Natural killer cell (primary cell): ENCODE data around the gene OR56A4. TPM values are rescaled to one million over a fixed set of nuclear protein-coding genes. Genes with fewer than 3 reads are reported as not detected.

Experiments
- ATAC-seq, 3 donors: fragments of 150-1000 bp in 2 of 3; fragments of 200-7000 bp in 1 of 3; cut with Tn5 transposase; 1 replicate in 1 of 3; 2 replicates in 2 of 3; pipeline ENCODE4 v1.10.0; 2021; ENCODE audit warnings: mild to moderate bottlenecking in 2 of 3, moderate library complexity in 2 of 3
- DNase-seq, 2 donors: peaks; one replicate each; pipeline versions ENCODE4 v3.0.0 to v3.0.0-alpha.2; 2013 to 2021; ENCODE audit warnings: mixed read lengths in 1 of 2
- H3K27ac ChIP-seq: one replicate; pipeline ENCODE4 v1.5.1; 2013; ENCODE audit warnings: mild to moderate bottlenecking, low read length
- H3K27me3 ChIP-seq: one replicate; pipeline ENCODE4 v1.6.1; 2013; ENCODE audit warnings: low read length; ENCODE audit not compliant: control insufficient read depth, insufficient read depth
- H3K36me3 ChIP-seq: one replicate; pipeline ENCODE4 v1.6.1; 2013; ENCODE audit warnings: low read length; ENCODE audit not compliant: control insufficient read depth, insufficient read depth
- H3K4me1 ChIP-seq: one replicate; pipeline ENCODE4 v1.6.1; 2013; ENCODE audit warnings: low read length; ENCODE audit not compliant: control insufficient read depth, insufficient read depth
- H3K4me3 ChIP-seq: one replicate; pipeline ENCODE4 v1.5.1; 2013; ENCODE audit warnings: low read length
- H3K9me3 ChIP-seq: one replicate; pipeline ENCODE4 v1.6.1; 2013; ENCODE audit warnings: low read length; ENCODE audit not compliant: control insufficient read depth, insufficient read depth
- H3K27ac Mint-ChIP-seq, 2 donors: one replicate each; pipeline ENCODE4 v1.8.0; 2022; ENCODE audit warnings: mild to moderate bottlenecking in 2 of 2, mixed read lengths in 2 of 2, moderate library complexity in 1 of 2
- H3K27me3 Mint-ChIP-seq, 2 donors: one replicate each; pipeline ENCODE4 v1.8.0; 2022; ENCODE audit warnings: low read depth in 2 of 2, mixed read lengths in 2 of 2
- H3K36me3 Mint-ChIP-seq: one replicate; pipeline ENCODE4 v1.8.0; 2022; ENCODE audit warnings: mixed read lengths
- H3K4me1 Mint-ChIP-seq, 2 donors: one replicate each; pipeline ENCODE4 v1.8.0; 2022; ENCODE audit warnings: mixed read lengths in 2 of 2
- H3K4me3 Mint-ChIP-seq: one replicate; pipeline ENCODE4 v1.8.0; 2022; ENCODE audit warnings: mild to moderate bottlenecking, moderate library complexity, mixed read lengths
- H3K9me3 Mint-ChIP-seq, 2 donors: one replicate each; pipeline ENCODE4 v1.8.0; 2022; ENCODE audit warnings: mixed read lengths in 2 of 2
- WGBS: methylation state at CpG from one replicate; pipeline ENCODE4 v1.1.7; 2013; ENCODE audit warnings: missing lambda C conversion rate; ENCODE audit not compliant: insufficient coverage; 5-methylcytosine and 5-hydroxymethylcytosine counted together
- intact Hi-C: fragments of 100-400 bp; cut with micrococcal nuclease; formaldehyde crosslinking; loops from one replicate; pipeline ENCODE4 v1.14.2; 2022
- total RNA-seq, 4 donors: library from RNA; stranded (reverse); fragments of 120-200 nt in 1 of 4; gene quantifications; one replicate each; pipeline versions ENCODE4 v1.2.3 to v1.2.4, GENCODE V29; 2013 to 2022
- TF ChIP-seq, protein P1 (sequence below): fragments of 200-600 bp; IDR thresholded peaks from one replicate; pipeline ENCODE4 v1.8.0; 2022; ENCODE audit warnings: antibody characterized with exemption

OR56A4 gene
- total RNA-seq, 3 donors from 2014 or later (not counting 1 experiment from before 2014, with no cell fraction given) = 0.09 to 0.13 (median 0.09) TPM

DNA sequence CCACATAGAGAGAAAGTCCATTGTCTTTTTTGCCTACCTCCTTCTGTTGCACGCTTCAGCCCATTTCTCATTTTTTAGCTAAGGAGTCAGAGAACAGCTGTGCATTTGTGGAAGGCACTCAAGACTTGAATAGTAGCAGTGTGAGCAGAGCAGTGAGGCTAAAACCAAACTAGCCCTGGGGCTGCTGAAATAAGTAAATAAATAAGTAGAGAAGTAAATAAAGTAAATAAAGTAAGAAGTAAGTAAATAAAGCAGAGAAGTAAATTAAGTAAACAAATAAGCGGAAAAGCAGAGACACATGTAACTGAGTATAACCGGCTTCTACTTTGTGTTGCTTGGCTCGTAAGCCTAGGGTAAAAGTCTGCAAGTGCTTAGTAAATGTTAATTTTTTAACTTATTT is 17.5 kb downstream of the OR56A4 start:
- intact Hi-C loops = no loop called here
- DNase-seq (no peak), ATAC-seq (no peak)
- Mint-ChIP-seq H3K4me1 (no peaks in the 10 kb centered on the region), H3K27ac (no peak overlapping the region), H3K9me3 (no peaks in the 10 kb centered on the region), H3K36me3 (no peaks in the 10 kb centered on the region), H3K4me3 (no peak overlapping the region), H3K27me3 (peaks cover 12 to 37% of the 10 kb centered on the region in 2 donors)
- Histone ChIP-seq H3K4me1 (no peaks in the 10 kb centered on the region), H3K9me3 (no peaks in the 10 kb centered on the region), H3K27ac (no peak overlapping the region), H3K36me3 (no peaks in the 10 kb centered on the region), H3K27me3 (no peaks in the 10 kb centered on the region), H3K4me3 (no peak overlapping the region)
- TF ChIP-seq, protein P1, sequence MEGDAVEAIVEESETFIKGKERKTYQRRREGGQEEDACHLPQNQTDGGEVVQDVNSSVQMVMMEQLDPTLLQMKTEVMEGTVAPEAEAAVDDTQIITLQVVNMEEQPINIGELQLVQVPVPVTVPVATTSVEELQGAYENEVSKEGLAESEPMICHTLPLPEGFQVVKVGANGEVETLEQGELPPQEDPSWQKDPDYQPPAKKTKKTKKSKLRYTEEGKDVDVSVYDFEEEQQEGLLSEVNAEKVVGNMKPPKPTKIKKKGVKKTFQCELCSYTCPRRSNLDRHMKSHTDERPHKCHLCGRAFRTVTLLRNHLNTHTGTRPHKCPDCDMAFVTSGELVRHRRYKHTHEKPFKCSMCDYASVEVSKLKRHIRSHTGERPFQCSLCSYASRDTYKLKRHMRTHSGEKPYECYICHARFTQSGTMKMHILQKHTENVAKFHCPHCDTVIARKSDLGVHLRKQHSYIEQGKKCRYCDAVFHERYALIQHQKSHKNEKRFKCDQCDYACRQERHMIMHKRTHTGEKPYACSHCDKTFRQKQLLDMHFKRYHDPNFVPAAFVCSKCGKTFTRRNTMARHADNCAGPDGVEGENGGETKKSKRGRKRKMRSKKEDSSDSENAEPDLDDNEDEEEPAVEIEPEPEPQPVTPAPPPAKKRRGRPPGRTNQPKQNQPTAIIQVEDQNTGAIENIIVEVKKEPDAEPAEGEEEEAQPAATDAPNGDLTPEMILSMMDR = no peak
- 95% methylated on average over 4 of the region's 4 CpGs for WGBS

DNA sequence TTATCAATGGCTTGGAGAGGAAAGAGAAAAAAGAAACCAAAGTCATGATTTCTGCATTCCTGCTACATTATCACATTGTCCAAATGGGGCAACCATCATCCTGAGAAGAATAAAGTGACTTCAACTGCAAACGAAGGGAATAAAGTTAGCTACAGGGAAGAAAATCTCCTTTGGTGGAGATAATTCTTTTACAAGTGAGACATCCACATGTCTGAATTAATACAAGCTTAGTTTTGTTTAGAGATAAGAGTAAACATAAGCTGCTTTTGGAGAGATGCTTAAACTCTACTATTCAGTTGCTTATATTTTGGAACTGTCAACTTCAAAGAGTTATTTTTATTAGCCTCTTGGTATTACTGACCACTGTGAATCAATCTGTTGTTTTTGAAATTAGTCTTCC is 19.9 kb downstream of the OR56A4 start, which contains the start of gene OR52L1:
Gene OR52L1, minus strand, starts transcription at position 101 of the 400 bp plus-strand sequence. Its CDS starts 55 bp downstream, at position 46.
- H3K4me1 Mint-ChIP-seq = no peaks in the 10 kb centered on the region
- H3K4me3 ChIP-seq = no peak within 1 kb of the TSS
- intact Hi-C loops = no loop called here
- H3K36me3 ChIP-seq = no peaks in the 10 kb centered on the region
- no peak for DNase-seq
- peaks cover 0 to 2% of the 10 kb centered on the region in 2 donors for H3K9me3 Mint-ChIP-seq
- ATAC-seq = no peak
- H3K27me3 Mint-ChIP-seq = peaks cover 13 to 56% of the 10 kb centered on the region in 2 donors
- H3K4me3 Mint-ChIP-seq = no peak within 1 kb of the TSS
- H3K4me1 ChIP-seq = no peaks in the 10 kb centered on the region
- H3K36me3 Mint-ChIP-seq = no peaks in the 10 kb centered on the region
- no peaks in the 10 kb centered on the region for H3K27me3 ChIP-seq
- no peak within 1 kb of the TSS for H3K27ac Mint-ChIP-seq
- WGBS = no CpG with 5 or more reads among the region's 1 CpG
- H3K9me3 ChIP-seq = no peaks in the 10 kb centered on the region
- TF ChIP-seq, protein P1 = no peak
- H3K27ac ChIP-seq = no peak within 1 kb of the TSS

DNA sequence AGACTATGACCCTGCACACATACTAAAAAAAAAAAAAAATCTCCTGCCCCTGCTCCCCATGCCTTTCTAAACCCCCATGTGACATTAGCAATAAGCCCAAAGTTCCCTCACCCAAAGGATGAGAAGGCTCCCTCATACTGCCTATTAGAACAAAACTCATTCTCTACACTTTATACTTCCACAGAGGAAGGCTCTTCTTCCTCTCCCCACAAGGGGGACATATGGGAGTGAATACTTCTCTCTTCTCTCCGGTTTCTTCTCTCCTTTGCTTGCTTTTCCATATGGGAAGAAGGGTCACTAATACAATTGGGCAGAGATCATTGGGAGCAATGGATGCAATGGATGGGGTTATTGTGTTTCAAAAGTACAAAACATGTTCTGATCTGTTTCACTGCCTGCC is 23.3 kb downstream of the OR56A4 start:
- H3K4me1 Mint-ChIP-seq = no peaks in the 10 kb centered on the region
- peaks cover 13 to 47% of the 10 kb centered on the region in 2 donors for H3K27me3 Mint-ChIP-seq
- Histone ChIP-seq H3K4me1 (no peaks in the 10 kb centered on the region), H3K36me3 (no peaks in the 10 kb centered on the region), H3K27ac (no peak overlapping the region), H3K9me3 (no peaks in the 10 kb centered on the region), H3K27me3 (peaks cover 3% of the 10 kb centered on the region), H3K4me3 (no peak overlapping the region)
- intact Hi-C loops = no loop called here
- WGBS = no CpG with 5 or more reads among the region's 1 CpG
- DNase-seq = no peak
- TF ChIP-seq, protein P1 = no peak
- peaks cover 0 to 5% of the 10 kb centered on the region in 2 donors for H3K9me3 Mint-ChIP-seq
- H3K36me3 Mint-ChIP-seq = no peaks in the 10 kb centered on the region
- ATAC-seq = no peak
- H3K27ac Mint-ChIP-seq = no peak overlapping the region
- H3K4me3 Mint-ChIP-seq = no peak overlapping the region

DNA sequence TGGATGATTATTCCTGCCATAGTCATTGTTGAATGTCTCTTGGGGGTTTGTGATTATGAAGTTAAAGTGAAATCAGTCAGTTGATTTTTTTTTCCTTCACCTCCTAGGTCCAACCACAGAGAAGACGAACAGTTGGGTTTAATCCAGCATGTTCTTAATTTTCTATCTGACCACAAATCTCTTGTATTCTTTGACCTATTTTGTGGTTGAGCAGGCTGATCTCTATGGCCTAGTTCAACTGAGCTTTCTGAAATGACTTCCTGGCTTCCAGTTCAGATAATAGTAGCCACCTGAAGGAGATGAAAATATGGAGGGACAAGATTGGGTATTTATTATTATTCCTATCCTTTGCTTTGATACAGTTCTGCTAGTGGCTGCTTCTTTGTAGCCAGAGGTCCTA is 33.2 kb downstream of the OR56A4 start:
- Histone ChIP-seq H3K4me3 (no peak overlapping the region), H3K4me1 (no peaks in the 10 kb centered on the region), H3K27me3 (peaks cover 2% of the 10 kb centered on the region), H3K27ac (no peak overlapping the region), H3K9me3 (no peaks in the 10 kb centered on the region), H3K36me3 (no peaks in the 10 kb centered on the region)
- Mint-ChIP-seq H3K27me3 (peaks cover 5 to 12% of the 10 kb centered on the region in 2 donors), H3K27ac (no peak overlapping the region), H3K9me3 (peaks cover 0 to 2% of the 10 kb centered on the region in 2 donors), H3K4me1 (no peaks in the 10 kb centered on the region), H3K36me3 (no peaks in the 10 kb centered on the region), H3K4me3 (no peak overlapping the region)
- intact Hi-C loops = no loop called here
- DNase-seq (no peak), ATAC-seq (no peak)
- TF ChIP-seq, protein P1 = no peak
- WGBS = 14% methylated on average over 1 of the region's 1 CpG
